A673 (cell line): Measurements from ENCODE around the gene SDCCAG8.

Experiments
- EZH2 ChIP-seq: fragments of 200-600 bp; sonication (generic); IDR thresholded peaks from 2 replicates; pipeline ENCODE4 v1.6.1; 2017; ENCODE audit warnings: borderline replicate concordance, low read depth, mild to moderate bottlenecking, mixed read lengths, antibody characterized with exemption, low read length; ENCODE audit not compliant: poor library complexity, severe bottlenecking
- TF ChIP-seq, protein P1 (sequence below): fragments of 300-800, 200-600 bp; sonication (generic); conservative IDR thresholded peaks from 2 replicates; pipeline ENCODE4 v1.5.1; 2017; ENCODE audit warnings: low read depth, mild to moderate bottlenecking, antibody characterized with exemption, low read length, moderate library complexity, mixed read lengths

DNA sequence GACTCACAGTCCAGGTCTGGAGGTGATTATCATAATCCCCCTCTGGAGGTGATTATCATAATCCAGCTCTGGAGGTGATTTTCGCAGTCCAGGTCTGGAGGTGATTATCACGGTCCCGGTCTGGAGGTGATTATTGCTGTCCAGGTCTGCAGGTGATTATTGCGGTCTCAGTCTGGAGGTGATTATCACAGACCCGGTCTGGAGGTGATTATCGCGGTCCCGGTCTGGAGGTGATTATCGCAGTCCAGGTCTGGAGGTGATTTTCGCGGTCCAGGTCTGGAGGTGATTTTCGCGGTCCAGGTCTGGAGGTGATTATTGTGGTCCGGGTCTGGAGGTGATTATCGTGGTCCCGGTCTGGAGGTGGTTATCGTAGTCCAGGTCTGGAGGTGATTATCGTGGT, 76.6 kb downstream of the SDCCAG8 start:
- TF ChIP-seq, protein P1, sequence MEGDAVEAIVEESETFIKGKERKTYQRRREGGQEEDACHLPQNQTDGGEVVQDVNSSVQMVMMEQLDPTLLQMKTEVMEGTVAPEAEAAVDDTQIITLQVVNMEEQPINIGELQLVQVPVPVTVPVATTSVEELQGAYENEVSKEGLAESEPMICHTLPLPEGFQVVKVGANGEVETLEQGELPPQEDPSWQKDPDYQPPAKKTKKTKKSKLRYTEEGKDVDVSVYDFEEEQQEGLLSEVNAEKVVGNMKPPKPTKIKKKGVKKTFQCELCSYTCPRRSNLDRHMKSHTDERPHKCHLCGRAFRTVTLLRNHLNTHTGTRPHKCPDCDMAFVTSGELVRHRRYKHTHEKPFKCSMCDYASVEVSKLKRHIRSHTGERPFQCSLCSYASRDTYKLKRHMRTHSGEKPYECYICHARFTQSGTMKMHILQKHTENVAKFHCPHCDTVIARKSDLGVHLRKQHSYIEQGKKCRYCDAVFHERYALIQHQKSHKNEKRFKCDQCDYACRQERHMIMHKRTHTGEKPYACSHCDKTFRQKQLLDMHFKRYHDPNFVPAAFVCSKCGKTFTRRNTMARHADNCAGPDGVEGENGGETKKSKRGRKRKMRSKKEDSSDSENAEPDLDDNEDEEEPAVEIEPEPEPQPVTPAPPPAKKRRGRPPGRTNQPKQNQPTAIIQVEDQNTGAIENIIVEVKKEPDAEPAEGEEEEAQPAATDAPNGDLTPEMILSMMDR: no peak
- TF ChIP-seq EZH2: no peak
